Activated CD4-positive, CD25-positive, alpha-beta regulatory T cell (primary cell): ENCODE data around the gene SNAPC5.
"Not testable (repeated sequence)": the region's sequence is repeated elsewhere in the genome, so short reads cannot be mapped to it uniquely, and the experiment has no call there.

Source experiments
- DNase-seq, 4 experiments: peaks; one replicate each; lab custom pipeline; 2025; lab: John Stamatoyannopoulos, UW

SNAPC5 gene

GRCh38 chr15:66497502-66498455 is at the start of gene SNAPC5:
TSS of gene SNAPC5 (minus strand) at chr15:66497762. CDS start at chr15:66497731, 31 bp downstream.
- DNase-seq = peak; percentile 96 to 98 (median 97)

DNA sequence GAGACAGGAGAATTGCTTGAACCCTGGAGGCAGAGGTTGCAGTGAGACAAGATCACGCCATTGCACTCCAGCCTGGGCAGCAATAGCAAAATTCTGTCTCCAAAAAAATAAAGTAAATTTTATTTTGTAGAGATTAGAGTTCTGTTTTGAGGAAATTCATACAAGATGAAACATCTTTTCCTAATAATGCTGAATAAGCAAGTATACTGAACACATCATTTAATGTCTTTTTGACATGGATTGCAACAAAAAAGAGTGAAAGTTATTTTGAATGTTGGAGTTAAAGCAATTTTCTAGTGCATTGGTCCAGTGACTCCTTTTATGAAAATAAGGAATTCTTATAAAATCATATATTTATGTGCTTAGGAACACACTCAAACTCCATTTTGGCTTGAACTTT is 47.7 kb upstream of the SNAPC5 start:
- DNase-seq = no peak

GRCh38 chr15:66542896-66543295 is 45.3 kb upstream of the SNAPC5 start:
- DNase-seq = no peak

- no peak for DNase-seq
Measured at GRCh38 chr15:66535056-66535455, 37.5 kb upstream of the SNAPC5 start.

GRCh38 chr15:66524838-66525237 is 27.3 kb upstream of the SNAPC5 start:
- DNase-seq = no peak

DNA sequence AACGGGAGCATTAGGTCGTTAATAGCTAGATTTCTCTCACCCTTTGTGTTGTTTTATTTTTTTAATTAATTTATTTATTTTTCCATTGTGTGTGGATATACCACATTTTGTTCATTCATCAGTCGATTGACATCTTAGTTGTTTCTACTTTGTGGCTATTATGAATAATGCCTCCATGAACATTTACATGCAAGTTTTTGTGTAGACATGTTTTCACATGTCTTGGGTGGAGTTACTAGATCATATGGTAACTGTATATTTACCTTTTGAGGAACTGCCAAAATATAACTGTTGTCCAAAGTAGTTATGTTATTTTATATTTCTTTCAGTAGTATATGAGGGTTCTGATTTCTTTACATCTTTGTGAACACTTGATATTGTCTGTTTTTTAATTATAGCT is 26.4 kb upstream of the SNAPC5 start:
- DNase-seq = no peak

DNA sequence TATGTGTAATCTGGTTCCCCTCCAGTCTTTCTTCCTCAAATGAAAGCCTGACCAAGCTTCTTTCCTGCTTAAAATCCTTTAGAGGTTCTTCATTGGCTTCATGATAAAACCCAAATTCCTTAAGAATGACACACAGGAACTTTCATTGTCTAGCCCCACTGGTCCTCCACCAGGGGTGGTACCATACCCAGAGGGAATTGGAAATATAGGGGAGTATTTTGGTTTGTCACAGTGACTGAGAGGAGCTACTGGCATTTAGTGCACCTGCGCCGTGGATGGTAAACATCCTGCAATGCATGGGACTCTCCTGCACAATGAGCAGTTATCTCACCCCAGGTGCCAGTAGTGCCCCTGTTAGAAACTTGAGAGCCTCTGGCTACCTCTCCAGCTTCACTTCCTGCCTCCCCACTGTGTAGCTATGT is 18.4 kb upstream of the SNAPC5 start:
- no peak for DNase-seq

- DNase-seq = no peak
Measured at GRCh38 chr15:66514586-66514985, 17.0 kb upstream of the SNAPC5 start.

- DNase-seq = no peak
Measured at GRCh38 chr15:66508293-66508883, 10.8 kb upstream of the SNAPC5 start.

DNA sequence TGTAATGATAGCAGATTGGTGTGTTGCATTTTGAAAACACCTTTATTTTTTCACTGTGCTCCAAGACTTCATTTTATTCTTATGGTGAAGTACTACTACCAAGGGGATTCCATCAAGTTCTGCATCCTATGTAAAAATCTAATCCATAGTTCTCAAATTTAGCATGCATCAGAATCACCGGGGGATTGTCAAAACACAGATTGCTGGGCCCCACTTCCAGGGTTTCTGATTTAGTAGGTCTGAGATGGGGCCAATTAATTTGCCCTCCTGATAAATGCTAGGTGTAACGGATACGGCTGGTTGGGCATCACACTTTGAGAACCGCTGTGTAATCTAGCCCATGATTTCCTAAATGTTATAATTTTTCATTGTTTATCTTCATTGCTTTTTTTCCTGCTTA is 8.3 kb upstream of the SNAPC5 start:
- no peak for DNase-seq

GRCh38 chr15:66505430-66505811 is 7.9 kb upstream of the SNAPC5 start:
- no peak for DNase-seq

GRCh38 chr15:66504563-66505429 is 7.2 kb upstream of the SNAPC5 start, which contains the start of the genes RPL4 and ZWILCH:
TSS of gene RPL4 (minus strand) at chr15:66504855. CDS start at chr15:66504790, 65 bp downstream.
TSS of gene ZWILCH (plus strand) at chr15:66505326. CDS start at chr15:66505339, 13 bp downstream.
- peak; percentile 57 to 68 (median 63) for DNase-seq

- no peak for DNase-seq
Measured at GRCh38 chr15:66503780-66504562, 6.4 kb upstream of the SNAPC5 start.

GRCh38 chr15:66503041-66503648 is 5.6 kb upstream of the SNAPC5 start:
- DNase-seq = not testable (repeated sequence)

DNA sequence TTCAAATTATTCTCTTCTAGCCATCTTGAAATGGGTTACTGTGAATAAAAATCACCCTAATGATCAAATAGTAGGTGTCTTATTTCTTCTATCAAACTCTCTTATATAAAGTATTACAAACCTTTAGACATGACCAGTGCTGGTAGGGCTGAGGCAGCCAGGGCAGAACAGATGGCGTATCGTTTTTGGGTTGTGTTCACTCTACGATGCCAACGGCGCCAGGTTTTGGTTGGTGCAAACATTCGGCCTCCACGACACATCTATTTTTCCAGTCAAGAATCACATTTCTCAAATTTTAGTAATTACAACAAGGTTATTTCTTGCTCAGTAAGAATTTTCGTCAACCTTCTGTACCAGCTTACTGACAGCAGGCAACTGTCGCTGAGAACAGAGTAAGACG is 4.9 kb upstream of the SNAPC5 start:
- DNase-seq = no peak

DNA sequence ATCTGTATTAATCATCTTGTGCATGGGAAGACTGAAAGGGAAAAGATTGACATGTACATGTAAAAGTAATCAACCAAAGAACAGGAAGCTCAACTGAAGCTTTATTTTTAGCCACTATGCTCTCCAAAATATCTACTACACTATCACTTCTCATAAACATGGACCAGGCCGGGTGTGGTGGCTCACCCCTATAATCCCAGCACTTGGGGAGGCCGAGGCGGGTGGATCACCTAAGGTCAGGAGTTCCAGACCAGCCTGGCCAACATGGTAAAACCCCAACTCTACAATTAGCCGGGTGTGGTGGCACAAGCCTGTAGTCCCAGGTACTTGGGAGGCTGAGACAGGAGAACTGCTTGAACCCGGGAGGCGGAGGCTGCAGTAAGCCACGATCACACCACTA is 2.8 kb upstream of the SNAPC5 start:
- not testable (repeated sequence) for DNase-seq

DNA sequence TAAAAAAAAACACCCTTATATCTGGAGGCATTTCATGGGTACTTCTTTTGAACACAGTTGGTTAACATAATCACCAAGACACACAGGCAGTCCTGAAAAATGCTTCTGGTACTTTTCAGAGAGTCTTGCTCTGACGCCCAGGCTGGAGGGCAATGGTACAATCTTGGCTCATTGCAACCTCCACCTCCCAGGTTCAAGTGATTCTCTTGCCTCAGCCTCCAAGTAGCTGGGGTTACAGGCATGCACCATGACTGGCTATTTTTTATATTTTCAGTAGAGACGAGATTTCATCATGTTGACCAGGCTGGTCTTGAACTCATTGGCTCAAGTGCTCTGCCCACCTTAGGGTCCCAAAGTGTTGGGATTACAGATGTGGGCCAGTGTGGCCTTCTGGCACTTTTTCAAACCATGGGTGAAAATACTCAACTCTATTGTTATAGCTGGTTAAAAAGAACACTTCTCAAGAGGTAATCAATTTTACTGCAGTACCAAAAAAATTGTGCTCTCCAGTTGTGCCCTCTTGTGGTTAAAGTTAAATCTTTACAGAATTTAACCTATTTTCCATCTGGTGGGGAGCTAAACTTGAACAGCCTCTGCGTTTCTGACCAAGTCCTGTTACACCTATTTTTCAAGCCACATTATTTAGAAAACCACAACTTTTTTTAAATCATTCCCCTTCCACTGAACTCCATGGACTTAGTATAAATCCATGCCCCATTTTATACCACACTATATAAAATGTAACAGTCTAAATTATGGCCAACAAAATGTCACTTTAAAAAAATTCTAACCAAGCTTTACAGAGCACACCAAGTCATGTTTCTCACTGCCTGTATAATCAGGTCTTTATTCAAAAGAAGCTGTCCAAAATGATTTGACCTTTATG is 1.2 kb upstream of the SNAPC5 start:
- no peak for DNase-seq

DNA sequence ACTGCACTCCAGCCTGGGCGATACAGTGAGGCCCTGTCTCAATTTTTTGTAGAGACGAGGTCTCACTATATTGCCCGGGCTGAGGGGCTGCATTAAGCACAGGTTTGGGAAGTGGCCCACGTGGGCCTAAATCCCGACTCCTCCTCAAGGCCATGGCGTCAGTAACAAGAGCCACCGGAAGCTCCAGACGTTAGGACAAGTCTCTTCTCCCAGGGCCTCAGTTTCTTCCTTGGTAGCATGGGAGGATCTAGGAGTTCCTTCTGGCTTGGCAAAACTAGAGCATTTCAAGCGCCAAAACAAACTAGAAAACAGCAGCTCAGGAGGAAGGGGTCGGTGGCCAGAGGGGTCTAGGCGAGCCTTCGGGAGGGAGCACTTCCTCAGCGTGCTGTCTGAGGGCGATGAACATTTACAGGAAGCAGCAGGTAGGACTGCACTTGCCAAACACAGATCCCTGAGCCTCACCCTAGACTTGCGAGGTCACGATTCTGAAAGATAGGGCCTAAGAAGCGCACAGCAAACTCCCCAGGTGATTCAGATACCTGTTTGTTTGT is 536 bp downstream of the SNAPC5 start:
- no peak for DNase-seq

DNA sequence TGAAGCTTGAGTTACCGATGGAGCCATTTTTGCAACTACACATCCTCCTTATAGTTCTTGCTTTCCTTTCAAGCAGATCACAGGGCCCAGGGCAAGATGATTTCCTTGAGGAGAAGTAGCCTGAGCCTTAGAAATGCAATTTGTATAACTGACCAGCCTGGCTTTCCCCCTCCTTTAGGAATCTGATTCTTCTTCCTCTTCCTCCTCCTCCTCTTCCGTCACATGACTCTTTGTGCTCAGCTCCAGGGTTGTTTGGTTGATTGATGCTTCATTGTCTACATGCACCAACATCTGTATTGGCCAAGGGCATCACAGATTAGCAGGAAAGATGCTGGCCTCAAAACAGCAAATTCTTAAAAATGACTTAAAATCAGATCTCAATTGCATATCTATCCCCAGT is 3.3 kb downstream of the SNAPC5 start:
- DNase-seq = no peak

GRCh38 chr15:66491846-66492245 is 5.7 kb downstream of the SNAPC5 start:
- DNase-seq = no peak
